Ecto neural progenitor cell (in vitro differentiated cells): ENCODE results near the gene CEP57L1.

Source experiments
- DNase-seq: peaks from one replicate; pipeline ENCODE4 v3.0.0-alpha.2; 2018; ENCODE audit warnings: low spot score

Gene CEP57L1

DNA sequence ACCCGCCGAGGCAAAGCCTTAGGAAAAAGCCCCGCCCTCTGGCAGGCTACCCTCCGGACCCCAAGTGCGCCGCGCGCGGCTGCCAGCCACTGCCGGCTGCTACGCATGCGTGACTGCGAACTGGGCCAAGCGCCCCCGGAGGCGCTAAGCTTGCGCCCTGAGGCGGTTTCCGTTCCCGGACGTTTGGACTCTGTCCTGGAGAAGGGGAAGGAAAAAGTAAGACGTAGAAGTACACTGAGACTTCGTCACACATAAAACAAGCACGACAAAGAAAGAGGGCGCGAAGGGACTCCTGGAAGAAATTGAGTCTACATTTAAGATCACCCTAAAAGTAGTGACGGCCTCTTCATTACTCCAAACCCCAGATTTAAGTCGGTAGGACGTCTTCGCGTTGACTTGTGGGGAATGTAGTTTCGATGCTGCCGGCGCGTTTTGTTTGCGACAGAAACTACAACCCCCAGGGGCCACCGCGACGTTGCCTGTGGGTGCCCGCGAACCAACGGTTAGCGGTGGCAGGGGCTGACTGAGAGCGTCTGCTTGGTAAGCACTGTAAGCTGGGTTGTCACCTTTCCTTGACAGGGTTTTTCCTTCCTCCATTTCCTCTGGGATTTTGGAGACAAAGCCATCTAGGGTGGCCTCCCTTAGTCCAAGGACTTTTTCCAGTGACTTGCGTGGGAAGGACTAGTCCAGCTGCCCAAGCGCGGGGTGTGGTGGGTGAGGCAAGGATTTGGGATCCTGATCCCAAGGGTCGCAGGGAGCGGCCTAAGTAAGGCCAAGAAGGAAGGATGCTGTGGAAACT lies at the start of gene CEP57L1:
Gene CEP57L1, plus strand, starts transcription at position 472 of the 799 bp plus-strand sequence. CDS start 49,715 bp downstream, outside the sequence.
- DNase-seq = peak; percentile 99

- no peak for DNase-seq
Measured at GRCh38 chr6:109048176-109048575, 47.1 kb upstream of the CEP57L1 start.

- DNase-seq = no peak
Measured at GRCh38 chr6:109048670-109049415, 46.5 kb upstream of the CEP57L1 start.

DNA sequence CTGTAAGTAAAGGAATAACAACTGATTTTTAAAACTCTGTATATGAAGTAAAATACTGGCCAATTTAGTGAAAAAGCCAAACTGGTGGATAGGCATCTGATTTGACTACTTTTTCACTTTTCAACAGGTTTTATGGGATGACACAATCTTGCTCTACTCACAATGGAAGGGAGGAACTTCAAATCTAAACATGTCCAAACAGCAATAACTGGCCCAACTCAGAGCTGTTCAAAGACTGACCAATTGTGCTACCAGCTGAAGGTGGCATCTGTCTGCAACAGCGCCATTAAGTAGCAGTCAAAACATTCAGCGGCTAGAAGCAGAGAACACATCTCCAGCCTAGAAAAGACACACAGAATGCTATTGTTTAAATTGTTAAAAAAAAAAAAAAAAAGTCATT lies 45.3 kb upstream of the CEP57L1 start:
- DNase-seq = no peak

DNA sequence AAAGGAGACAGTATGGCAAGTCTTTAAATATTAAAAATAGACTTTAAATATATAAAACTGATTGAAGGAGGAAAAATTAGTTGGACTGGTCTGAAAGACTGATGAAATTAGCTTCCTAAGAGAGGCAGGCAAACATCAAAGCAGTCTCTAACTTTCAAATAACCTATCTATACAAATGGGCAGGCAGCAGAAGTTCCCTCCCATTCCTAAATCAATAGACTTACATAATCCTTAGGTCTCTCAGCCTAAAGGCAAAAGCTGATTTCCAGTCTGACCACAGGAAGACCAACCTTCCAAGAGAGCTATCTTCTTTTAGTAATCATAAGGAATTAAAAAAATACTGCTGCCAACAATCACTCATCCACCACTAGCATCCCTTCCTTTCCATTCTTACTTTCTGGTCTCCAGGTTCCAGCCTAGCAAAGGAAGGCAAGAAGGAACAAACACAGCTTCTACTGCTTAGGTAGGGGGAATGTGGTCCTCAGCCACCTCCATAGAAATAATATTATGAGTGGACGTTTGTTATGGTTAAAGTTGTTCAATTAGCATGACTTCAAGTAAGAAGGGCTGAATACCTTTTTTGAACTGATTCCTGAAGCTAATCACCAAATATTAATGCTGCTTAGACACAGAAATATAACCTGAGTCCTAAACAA lies 44.7 kb upstream of the CEP57L1 start:
- no peak for DNase-seq

- DNase-seq = no peak
Measured at GRCh38 chr6:109051301-109052017, 43.8 kb upstream of the CEP57L1 start.

DNA sequence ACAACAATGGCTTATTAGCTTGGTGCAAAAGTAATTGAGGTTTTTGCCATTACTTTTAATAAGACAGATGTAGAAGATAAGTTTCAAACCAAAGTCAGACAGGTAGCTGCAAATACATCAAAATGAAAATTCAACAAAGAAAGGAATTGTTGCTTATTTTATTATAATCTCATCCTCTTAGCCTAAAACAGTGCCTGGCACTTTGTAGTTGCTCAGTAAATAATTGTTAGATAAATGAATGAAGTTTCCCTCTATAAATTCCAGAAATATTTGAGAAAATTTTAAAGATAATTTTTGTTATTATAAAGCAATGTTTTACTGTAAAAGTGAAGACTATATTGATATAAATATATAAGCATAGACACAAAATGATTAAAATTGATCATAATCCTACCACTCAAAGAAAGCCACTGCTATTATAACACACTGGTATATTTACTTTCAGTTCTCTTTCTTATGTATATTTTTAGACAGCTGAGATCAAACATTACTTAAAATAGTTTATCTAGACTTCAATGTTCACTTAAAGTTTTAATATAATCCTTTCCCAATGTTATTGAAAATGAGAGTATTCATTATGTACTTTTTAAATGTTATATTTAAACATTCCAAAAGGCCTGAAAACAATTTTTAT lies 43.2 kb upstream of the CEP57L1 start:
- DNase-seq = no peak

DNA sequence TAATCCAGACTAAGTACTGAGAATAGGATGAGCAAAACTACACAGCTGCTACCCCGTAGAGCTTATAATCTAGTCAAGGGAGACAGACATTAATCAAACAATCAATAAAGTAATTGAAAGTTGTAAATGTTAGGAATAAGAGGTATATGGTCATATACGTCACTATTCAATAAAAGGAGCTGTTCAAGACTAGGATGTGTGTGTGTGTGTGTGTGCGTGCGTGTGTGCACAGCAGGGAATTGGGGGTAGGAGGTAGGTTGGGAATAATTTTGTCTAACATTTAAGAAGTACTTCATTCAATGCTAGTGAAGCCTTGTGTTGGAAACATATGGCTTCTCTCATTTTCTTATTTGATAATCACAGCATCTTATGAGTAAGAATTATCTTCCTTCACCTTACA lies 42.5 kb upstream of the CEP57L1 start:
- DNase-seq = no peak

DNA sequence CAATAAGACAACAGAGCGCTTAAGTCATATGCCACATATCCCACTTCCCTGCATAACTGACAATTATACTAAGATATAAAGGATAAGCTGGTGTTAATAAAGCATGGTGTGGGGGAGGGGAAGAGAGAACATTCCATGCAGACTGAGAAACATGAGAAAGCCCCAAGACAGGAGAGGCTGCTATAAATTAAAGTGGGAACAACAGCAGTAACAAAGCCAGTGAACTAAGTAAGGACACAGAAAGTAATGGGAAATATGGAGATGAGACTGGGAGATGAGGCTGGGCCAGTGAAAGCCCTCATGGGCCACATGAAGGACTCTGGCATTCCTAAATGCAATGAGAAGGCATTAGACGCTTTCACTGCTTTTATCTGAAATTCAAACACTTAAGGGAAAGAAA lies 42.0 kb upstream of the CEP57L1 start:
- no peak for DNase-seq

GRCh38 chr6:109055771-109056235 lies 39.5 kb upstream of the CEP57L1 start:
- no peak for DNase-seq

DNA sequence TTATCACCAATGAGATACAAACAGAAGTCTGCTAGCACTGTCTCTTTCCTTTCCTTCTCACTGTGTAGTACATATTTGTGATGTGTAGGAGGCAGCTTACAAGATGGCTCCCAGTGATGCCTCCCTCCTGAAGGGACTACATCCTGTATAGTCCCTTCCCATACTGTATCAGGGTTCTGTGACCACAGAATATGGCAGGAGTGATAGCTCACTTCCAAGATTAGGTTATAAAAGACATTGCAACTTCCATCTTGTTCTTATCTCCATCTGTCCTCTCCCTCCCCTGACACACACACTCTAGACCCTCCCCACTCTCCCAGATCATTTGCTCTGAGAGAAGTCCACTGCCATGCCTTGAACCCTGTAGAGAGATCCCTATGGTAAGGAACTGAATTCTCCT lies 38.6 kb upstream of the CEP57L1 start:
- no peak for DNase-seq

DNA sequence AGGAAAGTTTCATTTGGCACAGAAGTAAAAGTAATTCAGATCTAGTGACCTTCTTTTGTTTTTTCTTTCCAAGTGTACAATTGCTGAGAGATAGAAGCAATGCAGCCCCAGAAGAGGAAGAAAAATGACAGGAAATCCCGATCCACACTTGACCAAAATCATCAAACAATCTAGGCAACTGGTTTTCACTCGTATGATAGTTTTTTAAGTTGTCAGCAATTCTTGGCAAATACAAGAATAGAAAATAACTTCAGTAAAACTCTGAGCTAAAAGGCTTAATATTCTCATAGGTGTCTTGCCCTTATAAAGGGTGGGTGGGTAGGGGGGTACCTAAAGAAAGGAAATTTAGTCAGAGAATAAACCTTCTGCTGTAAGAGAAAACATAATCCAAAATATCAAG lies 36.7 kb upstream of the CEP57L1 start:
- no peak for DNase-seq

DNA sequence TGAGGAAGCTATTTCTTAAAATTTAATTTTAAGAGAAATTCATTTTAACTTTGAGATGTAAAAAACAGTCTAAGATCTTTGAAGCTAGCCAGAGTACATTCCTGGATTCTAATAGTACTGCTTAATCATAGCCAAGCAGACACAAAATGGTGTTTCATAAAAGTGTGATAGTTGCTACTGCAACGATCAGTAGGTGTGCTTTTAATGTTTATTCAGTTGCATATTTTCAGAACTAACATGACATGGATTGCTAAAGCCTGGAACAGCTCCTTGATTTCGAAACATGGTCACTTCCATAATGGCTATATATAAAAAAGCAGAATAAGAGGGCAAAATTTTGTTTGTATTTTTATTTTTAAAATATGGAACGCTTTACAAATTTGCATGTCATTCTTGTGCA lies 36.2 kb upstream of the CEP57L1 start:
- DNase-seq = no peak

GRCh38 chr6:109059571-109060021 lies 35.7 kb upstream of the CEP57L1 start:
- no peak for DNase-seq

- no peak for DNase-seq
Measured at GRCh38 chr6:109060571-109060970, 34.7 kb upstream of the CEP57L1 start.

GRCh38 chr6:109062216-109062615 lies 33.1 kb upstream of the CEP57L1 start:
- no peak for DNase-seq

DNA sequence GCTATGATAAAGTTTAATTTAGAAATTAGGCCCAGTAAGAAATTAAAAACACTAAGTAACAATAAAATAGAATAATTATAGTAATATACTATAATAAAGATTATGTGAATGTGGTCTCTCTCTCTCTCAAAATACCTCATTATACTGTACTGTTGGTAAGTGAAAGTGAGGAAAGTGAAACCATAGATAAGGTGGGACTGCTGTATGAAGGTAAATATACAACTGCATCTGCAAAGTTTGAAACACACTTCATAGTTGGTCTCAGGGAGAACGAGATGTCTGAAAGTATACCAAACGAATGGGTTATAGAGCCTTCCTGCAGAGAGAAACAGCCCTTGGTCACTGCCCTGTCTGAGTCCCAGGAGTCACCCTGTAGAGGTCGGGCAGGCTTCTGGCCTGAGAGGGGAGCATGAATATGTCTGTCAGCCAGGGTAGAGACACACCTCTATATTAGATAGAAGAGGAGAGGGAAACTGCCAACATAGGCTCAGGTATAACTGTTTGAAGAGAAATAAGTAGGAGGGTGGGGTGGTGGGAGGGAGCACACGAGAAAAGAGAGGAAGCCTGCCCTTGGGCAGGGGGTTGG lies 32.4 kb upstream of the CEP57L1 start:
- no peak for DNase-seq

- DNase-seq = no peak
Measured at GRCh38 chr6:109069746-109070145, 25.6 kb upstream of the CEP57L1 start.

GRCh38 chr6:109071125-109071917 lies 24.0 kb upstream of the CEP57L1 start:
- no peak for DNase-seq
